ENCODE data around the gene CLK2. TPM values are rescaled to one million over a fixed set of nuclear protein-coding genes. Genes with fewer than 3 reads are reported as not detected.

CLK2 gene
- total and polyA plus RNA-seq, 2 of the 13 experiments (the other 11 are each of a cell fraction or from before 2014, with no cell fraction given): 20.1 to 73.5 TPM

GRCh38 chr1:155226188-155226909, 47.0 kb downstream of the CLK2 start:
- no TSS peak for BruUV-seq (replicated peaks)
- Histone ChIP-seq H3K79me2 (ENCODE audit: insufficient read depth, low read length) (no peaks in the 10 kb centered on the region), H3K9ac (ENCODE audit: insufficient read depth, low read depth, low read length) (peak overlapping the region; percentile 72), H3K4me2 (ENCODE audit: low read depth, low read length) (peak overlapping the region; percentile 83), H3K27ac (ENCODE audit: extremely low read length, insufficient read depth, low read length) (peak overlapping the region; percentile 66), H3K4me3 (replicated peaks in 1 of 3; ENCODE audit: insufficient read depth in 1 of 3, low read depth in 2 of 3, low read length in 3 of 3) (peak overlapping the region; percentile 67 to 69 (median 69)), H3K9me3 (ENCODE audit: low read length) (no peaks in the 10 kb centered on the region), H3K27me3 (ENCODE audit: control insufficient read depth in 1 of 2, insufficient read depth in 2 of 2, low read length in 2 of 2) (no peaks in the 10 kb centered on the region), H2AFZ (ENCODE audit: low read length) (peak overlapping the region; percentile 4), H3K36me3 (replicated peaks in 1 of 2; ENCODE audit: control insufficient read depth in 1 of 2, insufficient read depth in 2 of 2, low read length in 2 of 2) (no peaks in the 10 kb centered on the region), H3K4me1 (ENCODE audit: insufficient read depth, low read length) (peaks cover 32% of the 10 kb centered on the region), H4K20me1 (ENCODE audit: insufficient read depth, low read length) (no peaks in the 10 kb centered on the region)
- ChIA-PET CTCF (ENCODE audit: low intra/inter-chr PET ratio, low total read pairs) (interaction anchor here (1.9 to 2.0 kb wide), 2 partner anchors 20 to 50 kb away, joined by 6 to 12 read pairs; no protein-coding TSS in a partner anchor), POLR2A (interaction anchor here (0.6 to 1.8 kb wide), 6 partner anchors 17 to 223 kb away, joined by 3 to 10 read pairs (median 4); partner anchors contain the start of genes CLK2 and KRTCAP2)
- ATAC-seq (peak; percentile 56), FAIRE-seq (peak; percentile 59), DNase-seq (ENCODE audit: low spot score) (peak; percentile 60)
- 3% methylated on average over 7 of the region's 7 CpGs for WGBS (ENCODE audit: low lambda C conversion rate)
- intact Hi-C loops (cut with micrococcal nuclease; ENCODE audit: unreplicated experiment) (loop anchor here (1.0 kb wide), 1 partner anchor 50 kb away; no protein-coding TSS in a partner anchor), in situ Hi-C loops (cut with HindIII; ENCODE audit: extremely low pct_ligation_motif_present, low pct_unique_long_range_greater_than_20kb) (no loop called here)
- TF ChIP-seq DZIP1 (CRISPR knock-in tag; IDR thresholded peaks at IDR 0.05) (no peak), ZFP91 (CRISPR knock-in tag; IDR thresholded peaks at IDR 0.05; ENCODE audit: borderline replicate concordance) (no peak), ZNF704 (CRISPR knock-in tag; IDR thresholded peaks at IDR 0.05; ENCODE audit: borderline replicate concordance) (no peak), GRHL1 (CRISPR knock-in tag; conservative IDR thresholded peaks at IDR 0.05) (no peak), ARNT2 (CRISPR knock-in tag; IDR thresholded peaks at IDR 0.05; ENCODE audit: low read depth) (no peak), CTCF (CRISPR knock-in tag; IDR thresholded peaks at IDR 0.05) (peak; percentile 72), GATAD2A (CRISPR knock-in tag; IDR thresholded peaks at IDR 0.05) (no peak), ZNF552 (CRISPR knock-in tag; IDR thresholded peaks at IDR 0.05; ENCODE audit: borderline replicate concordance) (no peak), U2AF1 (optimal IDR thresholded peaks at IDR 0.05; ENCODE audit: low read depth, low read length) (no peak), RAD21 (CRISPR knock-in tag; IDR thresholded peaks at IDR 0.05) (no peak), ZNF3 (CRISPR knock-in tag; IDR thresholded peaks at IDR 0.05) (no peak), E2F2 (CRISPR knock-in tag; IDR thresholded peaks at IDR 0.05; ENCODE audit: borderline replicate concordance) (no peak)

All from HepG2 (cell line).